H9 (cell line): ENCODE measurements around the gene CBFA2T2. TPM values are rescaled to one million over a fixed set of nuclear protein-coding genes. Genes with fewer than 3 reads are reported as not detected.

ENCODE experiments used
- DNase-seq: peaks from one replicate; pipeline ENCODE4 v3.0.0-alpha.2; 2017
- H2AFZ ChIP-seq: one replicate; pipeline ENCODE4 v1.6.1; 2013; ENCODE audit warnings: mild to moderate bottlenecking, low read length, control low read depth, moderate library complexity
- H2AK5ac ChIP-seq: 2 replicates; pipeline ENCODE4 v1.6.1; 2013; ENCODE audit warnings: low read length, control low read depth, mixed read lengths; ENCODE audit not compliant: insufficient read length
- H2BK120ac ChIP-seq: one replicate; pipeline ENCODE4 v1.6.1; 2013; ENCODE audit warnings: low read depth, mild to moderate bottlenecking, low read length, control low read depth, inconsistent platforms; ENCODE audit not compliant: poor library complexity, severe bottlenecking
- H2BK12ac ChIP-seq: 2 replicates; pipeline ENCODE4 v1.6.1; 2013; ENCODE audit warnings: low read length, control low read depth, mixed read lengths, low read depth; ENCODE audit not compliant: insufficient read length
- H2BK15ac ChIP-seq: 2 replicates; pipeline ENCODE4 v1.6.1; 2013; ENCODE audit warnings: low read depth, low read length, control low read depth
- H2BK20ac ChIP-seq: one replicate; pipeline ENCODE4 v1.6.1; 2013; ENCODE audit warnings: low read depth, mild to moderate bottlenecking, low read length, control low read depth, inconsistent platforms; ENCODE audit not compliant: poor library complexity, severe bottlenecking
- H2BK5ac ChIP-seq: 2 replicates; pipeline ENCODE4 v1.6.1; 2013; ENCODE audit warnings: low read length, control low read depth, mixed read lengths; ENCODE audit not compliant: insufficient read length
- H3K14ac ChIP-seq: 2 replicates; pipeline ENCODE4 v1.6.1; 2013; ENCODE audit warnings: low read length, control low read depth; ENCODE audit not compliant: insufficient read depth
- H3K18ac ChIP-seq: 2 replicates; pipeline ENCODE4 v1.6.1; 2013; ENCODE audit warnings: low read depth, mild to moderate bottlenecking, mixed read lengths, low read length, control low read depth; ENCODE audit not compliant: insufficient read length
- H3K23ac ChIP-seq: 2 replicates; pipeline ENCODE4 v1.6.1; 2013; ENCODE audit warnings: low read length, control low read depth, mixed read lengths, low read depth; ENCODE audit not compliant: insufficient read length
- H3K23me2 ChIP-seq: 2 replicates; pipeline ENCODE4 v1.6.1; 2013; ENCODE audit warnings: low read depth, mild to moderate bottlenecking, mixed read lengths, low read length, control low read depth; ENCODE audit not compliant: insufficient read length, poor library complexity, severe bottlenecking
- H3K27ac ChIP-seq: 2 replicates; pipeline ENCODE4 v1.5.1; 2013; ENCODE audit warnings: low read length, control low read depth, mixed read lengths, low read depth; ENCODE audit not compliant: insufficient read length
- H3K27me3 ChIP-seq: 2 replicates; pipeline ENCODE4 v1.6.1; 2013; ENCODE audit warnings: low read length, control low read depth, inconsistent platforms; ENCODE audit not compliant: insufficient read depth
- H3K4ac ChIP-seq: 2 replicates; pipeline ENCODE4 v1.6.1; 2013; ENCODE audit warnings: low read depth, mild to moderate bottlenecking, control low read depth, inconsistent platforms, low read length, moderate library complexity
- H3K4me1 ChIP-seq: 2 replicates; pipeline ENCODE4 v1.6.1; 2013; ENCODE audit warnings: low read length, control low read depth, inconsistent platforms; ENCODE audit not compliant: insufficient read depth
- H3K4me2 ChIP-seq: 2 replicates; pipeline ENCODE4 v1.6.1; 2013; ENCODE audit warnings: low read length, control low read depth, mixed read lengths; ENCODE audit not compliant: insufficient read length, insufficient read depth
- H3K56ac ChIP-seq: 2 replicates; pipeline ENCODE4 v1.6.1; 2013; ENCODE audit warnings: low read depth, mild to moderate bottlenecking, mixed read lengths, low read length, control low read depth; ENCODE audit not compliant: insufficient read length
- H3K79me1 ChIP-seq: 2 replicates; pipeline ENCODE4 v1.6.1; 2013; ENCODE audit warnings: low read depth, mild to moderate bottlenecking, moderate library complexity, low read length, control low read depth, inconsistent platforms; ENCODE audit not compliant: insufficient read depth, poor library complexity, severe bottlenecking
- H3K79me2 ChIP-seq: 2 replicates; pipeline ENCODE4 v1.6.1; 2013; ENCODE audit warnings: low read length, control low read depth, inconsistent platforms; ENCODE audit not compliant: insufficient read depth
- H3K9ac ChIP-seq: 2 replicates; pipeline ENCODE4 v1.6.1; 2013; ENCODE audit warnings: low read length, control low read depth, mixed read lengths; ENCODE audit not compliant: insufficient read length; ENCODE audit errors: extremely low read depth
- H3K9me3 ChIP-seq: one replicate; pipeline ENCODE4 v1.6.1; 2013; ENCODE audit warnings: low read depth, low read length, inconsistent platforms; ENCODE audit not compliant: control insufficient read depth
- H3T11ph ChIP-seq: one replicate; pipeline ENCODE4 v1.6.1; 2013; ENCODE audit warnings: mild to moderate bottlenecking, low read length, control low read depth, inconsistent platforms
- H4K20me1 ChIP-seq: one replicate; pipeline ENCODE4 v1.6.1; 2013; ENCODE audit not compliant: control insufficient read depth, insufficient read length, insufficient read depth
- H4K5ac ChIP-seq: 2 replicates; pipeline ENCODE4 v1.6.1; 2013; ENCODE audit warnings: low read depth, mild to moderate bottlenecking, mixed read lengths, low read length, control low read depth; ENCODE audit not compliant: insufficient read length
- H4K8ac ChIP-seq: replicated peaks from 2 replicates; pipeline ENCODE4 v1.6.1; 2013; ENCODE audit warnings: low read length, control low read depth, mixed read lengths, low read depth; ENCODE audit not compliant: insufficient read length
- H4K91ac ChIP-seq: 2 replicates; pipeline ENCODE4 v1.6.1; 2013; ENCODE audit warnings: low read depth, mild to moderate bottlenecking, moderate library complexity, mixed read lengths, low read length, control low read depth; ENCODE audit not compliant: insufficient read length
- H3K27ac Mint-ChIP-seq, 3 experiments: 2 replicates in 2 of 3; 3 replicates in 1 of 3; pipeline ENCODE4 v1.8.0; 2020 to 2021; ENCODE audit warnings: mixed read lengths in 3 of 3, mild to moderate bottlenecking in 1 of 3, moderate library complexity in 1 of 3
- H3K27me3 Mint-ChIP-seq: 2 replicates; pipeline ENCODE4 v1.8.0; 2021; ENCODE audit warnings: low read depth, mild to moderate bottlenecking, moderate library complexity, mixed read lengths
- H3K36me3 Mint-ChIP-seq, 3 experiments: 2 replicates in 2 of 3; 3 replicates in 1 of 3; pipeline ENCODE4 v1.8.0; 2020 to 2021; ENCODE audit warnings: low read depth in 3 of 3, mixed read lengths in 3 of 3; ENCODE audit not compliant: insufficient read depth in 1 of 3
- H3K4me1 Mint-ChIP-seq, 2 experiments: 2 replicates each; pipeline ENCODE4 v1.8.0; 2020; ENCODE audit warnings: mixed read lengths in 2 of 2
- H3K4me3 Mint-ChIP-seq, 2 experiments: 2 replicates in 1 of 2; 3 replicates in 1 of 2; pipeline ENCODE4 v1.8.0; 2020 to 2021; ENCODE audit warnings: mild to moderate bottlenecking in 2 of 2, mixed read lengths in 2 of 2, moderate library complexity in 1 of 2
- H3K9me3 Mint-ChIP-seq, 2 experiments: 2 replicates in 1 of 2; 3 replicates in 1 of 2; pipeline ENCODE4 v1.8.0; 2020; ENCODE audit warnings: mild to moderate bottlenecking in 2 of 2, mixed read lengths in 2 of 2, moderate library complexity in 1 of 2
- WGBS: extraction: QIAGEN DNeasy Blood & Tissue Kit; methylation state at CpG from one replicate; pipeline ENCODE4 v1.1.7; 2013; ENCODE audit warnings: missing lambda C conversion rate, low lambda C conversion rate, mixed read lengths; ENCODE audit not compliant: insufficient read length; ENCODE audit errors: extremely low coverage; 5-methylcytosine and 5-hydroxymethylcytosine counted together
- total RNA-seq: library from RNA; stranded (reverse); gene quantifications from 2 replicates; pipeline ENCODE4 v1.2.1, GENCODE V29; 2021
- TF ChIP-seq, protein P1 (sequence below): fragments of 200-600 bp; sonication (generic); conservative IDR thresholded peaks from 3 replicates; pipeline ENCODE4 v1.8.0; 2021; ENCODE audit warnings: antibody characterized with exemption, mild to moderate bottlenecking

The CBFA2T2 gene
- total RNA-seq, 1 experiment from 2014 or later, result 11.2 TPM

DNA sequence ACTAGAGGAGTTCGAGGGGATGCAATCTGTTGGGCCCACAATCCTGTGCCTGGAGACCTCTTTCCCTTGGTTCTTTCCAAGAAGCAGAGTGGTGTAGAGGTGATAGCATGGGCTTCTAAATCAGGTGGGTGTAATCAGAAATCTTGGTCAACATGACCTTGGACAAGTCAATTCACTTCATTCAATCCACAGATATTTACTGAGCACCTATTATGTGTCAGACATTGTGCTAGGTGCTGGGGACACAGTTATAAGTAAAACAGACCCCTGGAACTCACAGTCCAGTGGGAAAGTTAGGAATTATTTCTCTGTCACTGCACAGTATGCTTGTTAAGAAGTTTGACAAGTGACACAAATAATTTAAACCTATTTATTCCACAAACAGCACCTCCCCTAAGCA is 199.6 kb downstream of the CBFA2T2 start:
- Histone ChIP-seq H2BK20ac (no peak overlapping the region), H3K23me2 (peaks cover 10% of the 10 kb centered on the region), H2BK5ac (no peak overlapping the region), H2BK12ac (no peak overlapping the region), H3K14ac (no peak overlapping the region), H3K4me1 (no peaks in the 10 kb centered on the region), H3K4me2 (no peak overlapping the region), H3K18ac (no peak overlapping the region), H2AFZ (no peak overlapping the region), H4K5ac (no peak overlapping the region), H4K8ac (no peak overlapping the region), H3K9ac (no peak overlapping the region), H3K27me3 (no peaks in the 10 kb centered on the region), H3K79me1 (no peaks in the 10 kb centered on the region), H2BK15ac (no peak overlapping the region), H4K20me1 (no peaks in the 10 kb centered on the region), H2AK5ac (no peak overlapping the region), H4K91ac (no peak overlapping the region), H3K27ac (no peak overlapping the region), H3T11ph (no peak overlapping the region), H2BK120ac (no peak overlapping the region), H3K4ac (no peak overlapping the region), H3K79me2 (no peaks in the 10 kb centered on the region; the same call in 1 of the 2 replicates), H3K23ac (no peak overlapping the region), H3K56ac (no peak overlapping the region), H3K9me3 (no peaks in the 10 kb centered on the region)
- Mint-ChIP-seq H3K4me1 (peaks cover 38 to 39% of the 10 kb centered on the region in 2 experiments), H3K27ac (no peak overlapping the region; a peak in 1 of 7 replicates), H3K9me3 (no peaks in the 10 kb centered on the region), H3K4me3 (no peak overlapping the region), H3K27me3 (peaks cover 63% of the 10 kb centered on the region), H3K36me3 (peaks cover 0 to 3% (median 0%) of the 10 kb centered on the region in 3 experiments; a peak in 2 of 7 replicates)
- TF ChIP-seq, protein P1, sequence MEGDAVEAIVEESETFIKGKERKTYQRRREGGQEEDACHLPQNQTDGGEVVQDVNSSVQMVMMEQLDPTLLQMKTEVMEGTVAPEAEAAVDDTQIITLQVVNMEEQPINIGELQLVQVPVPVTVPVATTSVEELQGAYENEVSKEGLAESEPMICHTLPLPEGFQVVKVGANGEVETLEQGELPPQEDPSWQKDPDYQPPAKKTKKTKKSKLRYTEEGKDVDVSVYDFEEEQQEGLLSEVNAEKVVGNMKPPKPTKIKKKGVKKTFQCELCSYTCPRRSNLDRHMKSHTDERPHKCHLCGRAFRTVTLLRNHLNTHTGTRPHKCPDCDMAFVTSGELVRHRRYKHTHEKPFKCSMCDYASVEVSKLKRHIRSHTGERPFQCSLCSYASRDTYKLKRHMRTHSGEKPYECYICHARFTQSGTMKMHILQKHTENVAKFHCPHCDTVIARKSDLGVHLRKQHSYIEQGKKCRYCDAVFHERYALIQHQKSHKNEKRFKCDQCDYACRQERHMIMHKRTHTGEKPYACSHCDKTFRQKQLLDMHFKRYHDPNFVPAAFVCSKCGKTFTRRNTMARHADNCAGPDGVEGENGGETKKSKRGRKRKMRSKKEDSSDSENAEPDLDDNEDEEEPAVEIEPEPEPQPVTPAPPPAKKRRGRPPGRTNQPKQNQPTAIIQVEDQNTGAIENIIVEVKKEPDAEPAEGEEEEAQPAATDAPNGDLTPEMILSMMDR, result no peak
- no peak for DNase-seq
- WGBS, result no CpG with 5 or more reads among the region's 1 CpG
